Neural cell (in vitro differentiated cells): Measurements from ENCODE around the gene TMEM40. TPM values are rescaled to one million over a fixed set of nuclear protein-coding genes. Genes with fewer than 3 reads are reported as not detected.
"Not testable (repeated sequence)": the region's sequence is repeated elsewhere in the genome, so short reads cannot be mapped to it uniquely, and the experiment has no call there.

Experiments used
- H2AFZ ChIP-seq: fragments of 200-600, 300-800 bp; sonication (generic), shearing (Covaris generic); 2 replicates; pipeline ENCODE4 v1.6.0; 2014; ENCODE audit warnings: low read depth, mild to moderate bottlenecking, antibody characterized with exemption, low read length, moderate library complexity
- H3F3A ChIP-seq: fragments of 200-600 bp; shearing (Covaris generic); 2 replicates; pipeline ENCODE4 v1.6.1; 2016; ENCODE audit warnings: mild to moderate bottlenecking, moderate library complexity, mixed read lengths, antibody characterized with exemption, low read length; ENCODE audit not compliant: insufficient read depth, poor library complexity, severe bottlenecking
- H3K27ac ChIP-seq: fragments of 200-600, 300-800 bp; sonication (generic), shearing (Covaris generic); 2 replicates; pipeline ENCODE4 v1.5.1; 2014; ENCODE audit warnings: mild to moderate bottlenecking, low read length, moderate library complexity
- H3K27me3 ChIP-seq: fragments of 300-800, 200-600 bp; sonication (generic), shearing (Covaris generic); 2 replicates; pipeline ENCODE4 v1.6.0; 2014; ENCODE audit warnings: mild to moderate bottlenecking, low read depth, low read length, moderate library complexity; ENCODE audit not compliant: insufficient read depth
- H3K36me3 ChIP-seq: fragments of 300-800, 200-600 bp; sonication (generic), shearing (Covaris generic); 2 replicates; pipeline ENCODE4 v1.5.1; 2014; ENCODE audit warnings: mild to moderate bottlenecking, antibody characterized with exemption, low read length, moderate library complexity; ENCODE audit not compliant: insufficient read depth
- H3K4me2 ChIP-seq: fragments of 300-800, 200-600 bp; sonication (generic), shearing (Covaris generic); 2 replicates; pipeline ENCODE4 v1.6.0; 2014; ENCODE audit warnings: mild to moderate bottlenecking, low read length
- H3K4me3 ChIP-seq: fragments of 300-800, 200-600 bp; sonication (generic), shearing (Covaris generic); 2 replicates; pipeline ENCODE4 v1.5.1; 2014; ENCODE audit warnings: mild to moderate bottlenecking, low read length, moderate library complexity
- H3K79me2 ChIP-seq: fragments of 200-600 bp; shearing (Covaris generic); replicated peaks from 2 replicates; pipeline ENCODE4 v1.6.0; 2014; ENCODE audit warnings: mild to moderate bottlenecking, low read length, moderate library complexity; ENCODE audit not compliant: insufficient read depth
- H3K9ac ChIP-seq: fragments of 300-800, 200-600 bp; sonication (generic), shearing (Covaris generic); 2 replicates; pipeline ENCODE4 v1.6.1; 2016; ENCODE audit warnings: mild to moderate bottlenecking, low read length, mixed read lengths
- H3K9me2 ChIP-seq: fragments of 200-600 bp; shearing (Covaris generic); 2 replicates; pipeline ENCODE4 v1.6.1; 2016; ENCODE audit warnings: mild to moderate bottlenecking, low read length, mixed read lengths; ENCODE audit not compliant: insufficient read depth
- H3K9me3 ChIP-seq: fragments of 200-600, 300-800 bp; sonication (generic), shearing (Covaris generic); 2 replicates; pipeline ENCODE4 v1.6.1; 2016; ENCODE audit warnings: mild to moderate bottlenecking, mixed run types, low read length, moderate library complexity, mixed read lengths
- H4K20me1 ChIP-seq: fragments of 200-600 bp; shearing (Covaris generic); 2 replicates; pipeline ENCODE4 v1.6.1; 2016; ENCODE audit warnings: mild to moderate bottlenecking, mixed run types; ENCODE audit not compliant: insufficient read depth
- EP300 ChIP-seq: fragments of 450-650 bp; conservative IDR thresholded peaks from 2 replicates; pipeline ENCODE4 v1.6.1; 2014; ENCODE audit warnings: antibody characterized with exemption, mild to moderate bottlenecking, moderate library complexity; ENCODE audit not compliant: poor library complexity, severe bottlenecking
- EZH2 ChIP-seq: fragments of 200-600, 300-800 bp; shearing (Covaris generic), sonication (generic); IDR thresholded peaks from 2 replicates; pipeline ENCODE4 v1.6.1; 2014; ENCODE audit warnings: antibody characterized with exemption, low read length, borderline replicate concordance, mild to moderate bottlenecking; ENCODE audit not compliant: insufficient read depth, poor library complexity, severe bottlenecking
- MXI1 ChIP-seq: fragments of 450-650 bp; conservative IDR thresholded peaks from 2 replicates; pipeline ENCODE4 v1.6.1; 2014; ENCODE audit warnings: antibody characterized with exemption, mild to moderate bottlenecking; ENCODE audit not compliant: poor library complexity, severe bottlenecking
- POLR2AphosphoS5 ChIP-seq: IDR thresholded peaks from 2 replicates; pipeline ENCODE4 v1.6.1; 2012
- RAD21 ChIP-seq: fragments of 450-650 bp; conservative IDR thresholded peaks from 2 replicates; pipeline ENCODE4 v1.6.1; 2014; ENCODE audit warnings: antibody characterized with exemption, mild to moderate bottlenecking, moderate library complexity
- SMC3 ChIP-seq: fragments of 450-650 bp; conservative IDR thresholded peaks from 2 replicates; pipeline ENCODE4 v1.6.1; 2014; ENCODE audit warnings: antibody characterized with exemption, mild to moderate bottlenecking, moderate library complexity; ENCODE audit not compliant: poor library complexity
- TAF1 ChIP-seq: IDR thresholded peaks from 2 replicates; pipeline ENCODE4 v1.6.1; 2012; ENCODE audit warnings: low read depth
- polyA plus RNA-seq: library from polyadenylated mRNA; depleted of rRNA; stranded (reverse); fragments of >200 nt; gene quantifications from 2 replicates; pipeline ENCODE4 v1.2.3, GENCODE V29; 2014
- TF ChIP-seq, protein P1 (sequence below): fragments of 450-650 bp; IDR thresholded peaks from 2 replicates; pipeline ENCODE4 v1.5.1; 2014; ENCODE audit warnings: antibody characterized with exemption, mild to moderate bottlenecking, moderate library complexity; ENCODE audit not compliant: poor library complexity, severe bottlenecking
- TF ChIP-seq, protein P2 (sequence below): IDR thresholded peaks from 2 replicates; pipeline ENCODE4 v1.6.1; 2012; ENCODE audit warnings: borderline replicate concordance

The TMEM40 gene
- polyA plus RNA-seq, 1 donor from 2014 or later: not detected

- Histone ChIP-seq H3K9me3 (no peaks in the 10 kb centered on the region), H3K79me2 (no peaks in the 10 kb centered on the region), H4K20me1 (no peaks in the 10 kb centered on the region), H3K27me3 (no peaks in the 10 kb centered on the region), H3K4me3 (no peak overlapping the region), H3F3A (no peaks in the 10 kb centered on the region), H3K36me3 (no peaks in the 10 kb centered on the region), H3K27ac (no peak overlapping the region), H3K4me2 (no peak overlapping the region), H2AFZ (no peak overlapping the region), H3K9me2 (no peaks in the 10 kb centered on the region), H3K9ac (no peak overlapping the region)
- TF ChIP-seq, protein P1, sequence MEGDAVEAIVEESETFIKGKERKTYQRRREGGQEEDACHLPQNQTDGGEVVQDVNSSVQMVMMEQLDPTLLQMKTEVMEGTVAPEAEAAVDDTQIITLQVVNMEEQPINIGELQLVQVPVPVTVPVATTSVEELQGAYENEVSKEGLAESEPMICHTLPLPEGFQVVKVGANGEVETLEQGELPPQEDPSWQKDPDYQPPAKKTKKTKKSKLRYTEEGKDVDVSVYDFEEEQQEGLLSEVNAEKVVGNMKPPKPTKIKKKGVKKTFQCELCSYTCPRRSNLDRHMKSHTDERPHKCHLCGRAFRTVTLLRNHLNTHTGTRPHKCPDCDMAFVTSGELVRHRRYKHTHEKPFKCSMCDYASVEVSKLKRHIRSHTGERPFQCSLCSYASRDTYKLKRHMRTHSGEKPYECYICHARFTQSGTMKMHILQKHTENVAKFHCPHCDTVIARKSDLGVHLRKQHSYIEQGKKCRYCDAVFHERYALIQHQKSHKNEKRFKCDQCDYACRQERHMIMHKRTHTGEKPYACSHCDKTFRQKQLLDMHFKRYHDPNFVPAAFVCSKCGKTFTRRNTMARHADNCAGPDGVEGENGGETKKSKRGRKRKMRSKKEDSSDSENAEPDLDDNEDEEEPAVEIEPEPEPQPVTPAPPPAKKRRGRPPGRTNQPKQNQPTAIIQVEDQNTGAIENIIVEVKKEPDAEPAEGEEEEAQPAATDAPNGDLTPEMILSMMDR: no peak
- TF ChIP-seq SMC3 (no peak), EZH2 (no peak), POLR2AphosphoS5 (no peak), EP300 (no peak), RAD21 (no peak), MXI1 (no peak), TAF1 (no peak)
- TF ChIP-seq, protein P2, sequence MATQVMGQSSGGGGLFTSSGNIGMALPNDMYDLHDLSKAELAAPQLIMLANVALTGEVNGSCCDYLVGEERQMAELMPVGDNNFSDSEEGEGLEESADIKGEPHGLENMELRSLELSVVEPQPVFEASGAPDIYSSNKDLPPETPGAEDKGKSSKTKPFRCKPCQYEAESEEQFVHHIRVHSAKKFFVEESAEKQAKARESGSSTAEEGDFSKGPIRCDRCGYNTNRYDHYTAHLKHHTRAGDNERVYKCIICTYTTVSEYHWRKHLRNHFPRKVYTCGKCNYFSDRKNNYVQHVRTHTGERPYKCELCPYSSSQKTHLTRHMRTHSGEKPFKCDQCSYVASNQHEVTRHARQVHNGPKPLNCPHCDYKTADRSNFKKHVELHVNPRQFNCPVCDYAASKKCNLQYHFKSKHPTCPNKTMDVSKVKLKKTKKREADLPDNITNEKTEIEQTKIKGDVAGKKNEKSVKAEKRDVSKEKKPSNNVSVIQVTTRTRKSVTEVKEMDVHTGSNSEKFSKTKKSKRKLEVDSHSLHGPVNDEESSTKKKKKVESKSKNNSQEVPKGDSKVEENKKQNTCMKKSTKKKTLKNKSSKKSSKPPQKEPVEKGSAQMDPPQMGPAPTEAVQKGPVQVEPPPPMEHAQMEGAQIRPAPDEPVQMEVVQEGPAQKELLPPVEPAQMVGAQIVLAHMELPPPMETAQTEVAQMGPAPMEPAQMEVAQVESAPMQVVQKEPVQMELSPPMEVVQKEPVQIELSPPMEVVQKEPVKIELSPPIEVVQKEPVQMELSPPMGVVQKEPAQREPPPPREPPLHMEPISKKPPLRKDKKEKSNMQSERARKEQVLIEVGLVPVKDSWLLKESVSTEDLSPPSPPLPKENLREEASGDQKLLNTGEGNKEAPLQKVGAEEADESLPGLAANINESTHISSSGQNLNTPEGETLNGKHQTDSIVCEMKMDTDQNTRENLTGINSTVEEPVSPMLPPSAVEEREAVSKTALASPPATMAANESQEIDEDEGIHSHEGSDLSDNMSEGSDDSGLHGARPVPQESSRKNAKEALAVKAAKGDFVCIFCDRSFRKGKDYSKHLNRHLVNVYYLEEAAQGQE: no peak
Measured at GRCh38 chr3:12705374-12705926, 53.6 kb downstream of the TMEM40 start.

GRCh38 chr3:12702501-12702900 lies 56.6 kb downstream of the TMEM40 start:
- H2AFZ ChIP-seq: no peak overlapping the region
- TF ChIP-seq EP300 (no peak), POLR2AphosphoS5 (no peak), RAD21 (no peak), TAF1 (no peak), EZH2 (no peak), SMC3 (no peak), MXI1 (no peak)
- TF ChIP-seq, protein P1: no peak
- TF ChIP-seq, protein P2: no peak
- no peaks in the 10 kb centered on the region for H3K27me3 ChIP-seq
- no peaks in the 10 kb centered on the region for H3K9me2 ChIP-seq
- no peak overlapping the region for H3K9ac ChIP-seq
- H3K36me3 ChIP-seq: no peaks in the 10 kb centered on the region
- no peak overlapping the region for H3K27ac ChIP-seq
- no peak overlapping the region for H3K4me2 ChIP-seq
- no peaks in the 10 kb centered on the region for H4K20me1 ChIP-seq
- H3K79me2 ChIP-seq: no peaks in the 10 kb centered on the region
- no peaks in the 10 kb centered on the region for H3K9me3 ChIP-seq
- no peaks in the 10 kb centered on the region for H3F3A ChIP-seq
- H3K4me3 ChIP-seq: no peak overlapping the region

DNA sequence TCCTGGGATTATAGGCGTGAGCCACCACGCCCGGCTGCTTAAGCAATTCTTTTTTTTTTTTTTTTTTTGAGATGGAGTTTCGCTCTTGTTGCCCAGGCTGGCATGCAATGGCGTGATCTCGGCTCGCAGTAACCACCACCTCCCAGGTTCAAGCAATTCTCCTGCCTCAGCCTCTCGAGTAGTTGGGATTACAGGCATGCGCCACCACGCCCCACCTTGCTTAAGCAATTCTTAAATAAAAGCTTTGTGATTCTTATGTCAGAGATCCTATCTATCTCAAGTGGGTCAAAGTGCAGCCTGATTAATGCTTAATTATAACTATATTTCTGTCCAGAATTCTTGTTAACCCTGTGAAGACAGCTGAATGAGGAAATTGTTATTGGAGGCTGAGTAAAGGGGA lies 57.5 kb downstream of the TMEM40 start:
- H3K9ac ChIP-seq, H4K20me1 ChIP-seq, H3K27ac ChIP-seq, H3K4me2 ChIP-seq, H3K9me3 ChIP-seq, H3K36me3 ChIP-seq, H3K27me3 ChIP-seq, H2AFZ ChIP-seq, H3K9me2 ChIP-seq, H3K4me3 ChIP-seq, H3K79me2 ChIP-seq, H3F3A ChIP-seq: not testable (repeated sequence)
